T-helper 2 cell treated with Interferon-gamma antibody and Interleukin-4, amounts not matched to agents 100 ng/mL and 5 ng/mL, for 36 hours (primary cell): ENCODE results near the gene ZNF775. TPM values are rescaled to one million over a fixed set of nuclear protein-coding genes. Genes with fewer than 3 reads are reported as not detected.

Experiments
- intact Hi-C: fragments of 100-400 bp; cut with micrococcal nuclease; formaldehyde crosslinking; loops from one replicate; pipeline ENCODE4 v1.15.1; 2023
- total RNA-seq: library from RNA; stranded (reverse); gene quantifications from 2 replicates; pipeline ENCODE4 v1.2.3, GENCODE V29; 2022

The ZNF775 gene
- total RNA-seq, 1 donor from 2014 or later = 4.2 TPM

DNA sequence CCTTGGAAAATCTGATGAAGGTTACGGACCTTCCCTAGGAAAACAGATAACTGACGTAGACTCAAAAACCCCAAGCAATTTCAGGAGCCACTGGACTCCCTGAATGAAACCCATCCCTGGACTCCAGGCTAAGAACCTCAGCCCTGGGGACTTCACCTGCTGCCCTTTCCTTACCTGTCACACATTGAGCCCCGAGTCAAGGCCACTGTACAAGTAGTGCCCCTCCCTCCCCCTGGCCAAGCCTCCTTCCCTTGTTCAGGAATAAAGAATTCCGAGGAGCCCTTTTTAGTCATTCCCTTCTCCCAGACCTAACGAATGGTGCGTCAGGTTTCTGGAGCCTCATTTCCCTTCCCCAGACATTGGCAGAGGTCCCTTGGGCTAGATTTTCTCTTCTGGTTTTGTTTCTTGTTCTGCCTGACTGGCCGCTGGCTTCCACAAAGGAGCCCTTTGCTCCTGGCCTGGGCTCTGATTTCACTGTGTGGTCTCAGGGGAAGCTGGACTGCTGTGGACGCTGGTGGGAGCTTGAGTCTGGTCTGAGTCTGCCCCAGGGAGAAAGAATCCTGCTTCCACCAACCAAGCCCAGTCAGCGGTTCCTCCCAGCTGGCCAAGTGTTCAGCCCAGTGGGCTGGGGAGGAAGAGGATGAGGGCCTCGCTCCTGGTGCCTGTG is 31.7 kb downstream of the ZNF775 start:
- intact Hi-C loops = no loop called here

DNA sequence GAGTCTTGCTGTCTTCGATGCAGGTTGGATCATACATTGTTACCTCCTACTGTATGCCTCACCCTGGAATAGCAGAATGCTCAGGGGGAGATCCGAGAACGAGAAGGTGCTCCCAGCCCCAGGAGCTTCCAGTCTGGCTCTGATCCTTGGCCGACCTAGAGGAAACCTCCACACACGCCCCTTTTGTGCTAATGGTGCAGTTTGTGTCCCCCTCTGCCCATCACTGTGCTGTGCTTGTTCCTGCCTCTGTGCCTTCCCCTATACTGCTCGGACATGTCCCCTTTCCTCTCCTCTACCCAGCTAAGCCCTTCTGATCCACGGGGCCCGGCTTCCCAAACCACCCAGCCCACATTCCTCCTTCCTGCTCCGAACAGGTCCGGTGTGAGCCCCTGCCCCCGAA is 32.5 kb downstream of the ZNF775 start:
- intact Hi-C loops = no loop called here

DNA sequence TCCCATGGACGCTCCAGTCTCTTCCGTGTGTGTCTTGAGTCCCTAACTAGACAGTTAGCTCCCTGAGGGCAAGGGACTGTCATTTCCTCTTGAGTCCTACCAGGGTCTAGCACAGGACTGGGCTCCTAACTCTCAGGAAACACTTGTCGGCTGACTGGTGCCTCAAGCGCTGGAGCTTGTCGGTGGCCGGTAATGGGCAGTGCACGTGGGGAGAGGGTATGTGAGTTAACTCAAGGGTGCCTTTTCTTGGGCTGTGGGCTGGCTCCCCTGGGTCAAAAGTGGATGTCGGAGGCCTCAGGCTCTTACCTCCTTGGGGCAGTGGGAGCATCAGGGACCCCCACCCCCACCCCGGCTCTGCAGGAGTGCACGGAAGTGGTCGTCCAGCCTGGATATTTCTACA is 32.9 kb downstream of the ZNF775 start:
- intact Hi-C loops = no loop called here

DNA sequence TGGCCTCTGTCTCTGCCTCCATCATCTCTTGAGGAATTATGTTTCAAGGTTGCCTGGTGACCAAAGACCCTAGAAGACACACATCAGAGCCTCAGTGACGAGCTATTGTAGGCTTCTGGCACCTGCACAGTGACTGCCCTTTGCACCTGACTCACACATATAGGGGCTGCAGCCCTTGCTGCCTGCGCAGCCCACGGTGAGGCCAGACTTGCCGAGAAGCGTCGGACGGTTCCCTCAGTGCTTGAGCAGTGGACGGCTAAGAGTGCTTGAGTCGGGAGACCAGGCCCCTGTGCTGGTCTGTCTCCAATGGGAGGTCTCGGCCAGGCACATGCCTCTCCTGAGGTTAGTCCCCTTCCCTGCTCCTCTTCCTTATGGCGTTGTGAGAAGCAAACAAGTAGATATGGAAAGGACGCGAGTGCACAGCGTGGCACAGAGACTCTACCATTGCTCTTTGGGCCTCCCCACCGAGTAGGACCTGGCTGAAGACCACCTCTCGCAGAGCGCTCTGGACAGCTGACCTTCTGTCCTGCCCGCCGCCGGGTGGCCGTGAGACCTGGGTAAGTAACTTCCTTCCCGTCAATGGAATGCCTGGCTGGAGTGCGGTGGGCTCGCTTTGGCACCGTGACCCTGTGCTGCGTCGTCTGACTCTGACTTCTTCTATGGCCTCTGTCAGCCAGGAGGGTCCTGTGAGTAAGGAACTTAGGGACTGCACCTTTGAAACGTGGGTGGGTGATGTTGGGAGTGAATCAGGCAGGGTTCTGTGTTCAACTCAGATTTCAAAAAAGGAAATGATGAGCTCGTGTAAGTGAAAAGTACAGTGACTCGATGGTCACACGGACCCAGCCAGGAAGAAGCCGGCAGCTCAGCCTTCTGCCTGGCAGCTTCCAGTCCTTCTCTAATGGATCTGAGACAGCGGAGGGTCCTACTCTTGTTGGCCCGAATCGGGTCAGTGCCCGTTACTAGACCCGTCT is 33.7 kb downstream of the ZNF775 start:
- intact Hi-C loops = no loop called here

DNA sequence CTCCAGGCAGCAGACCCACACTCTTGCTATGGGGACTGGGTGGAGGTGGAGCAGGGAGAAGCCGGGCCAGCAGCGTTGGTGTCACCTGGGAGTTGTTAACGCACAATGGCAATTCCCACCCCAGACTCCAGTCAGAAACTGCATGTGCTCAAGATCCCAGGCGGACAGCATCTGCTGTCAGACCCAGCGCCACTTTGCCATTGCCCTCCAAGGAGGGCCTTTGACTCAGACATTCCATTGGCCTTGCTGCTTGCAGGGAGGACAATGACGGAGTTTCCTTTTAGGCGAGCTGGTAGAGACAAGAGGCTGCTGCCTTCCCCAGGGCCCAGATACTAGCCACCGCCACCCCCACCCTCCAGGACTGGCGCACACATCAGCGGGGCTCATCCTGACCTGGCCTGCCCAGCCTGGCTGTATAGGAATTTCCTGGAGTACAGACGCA is 34.5 kb downstream of the ZNF775 start:
- intact Hi-C loops = no loop called here

DNA sequence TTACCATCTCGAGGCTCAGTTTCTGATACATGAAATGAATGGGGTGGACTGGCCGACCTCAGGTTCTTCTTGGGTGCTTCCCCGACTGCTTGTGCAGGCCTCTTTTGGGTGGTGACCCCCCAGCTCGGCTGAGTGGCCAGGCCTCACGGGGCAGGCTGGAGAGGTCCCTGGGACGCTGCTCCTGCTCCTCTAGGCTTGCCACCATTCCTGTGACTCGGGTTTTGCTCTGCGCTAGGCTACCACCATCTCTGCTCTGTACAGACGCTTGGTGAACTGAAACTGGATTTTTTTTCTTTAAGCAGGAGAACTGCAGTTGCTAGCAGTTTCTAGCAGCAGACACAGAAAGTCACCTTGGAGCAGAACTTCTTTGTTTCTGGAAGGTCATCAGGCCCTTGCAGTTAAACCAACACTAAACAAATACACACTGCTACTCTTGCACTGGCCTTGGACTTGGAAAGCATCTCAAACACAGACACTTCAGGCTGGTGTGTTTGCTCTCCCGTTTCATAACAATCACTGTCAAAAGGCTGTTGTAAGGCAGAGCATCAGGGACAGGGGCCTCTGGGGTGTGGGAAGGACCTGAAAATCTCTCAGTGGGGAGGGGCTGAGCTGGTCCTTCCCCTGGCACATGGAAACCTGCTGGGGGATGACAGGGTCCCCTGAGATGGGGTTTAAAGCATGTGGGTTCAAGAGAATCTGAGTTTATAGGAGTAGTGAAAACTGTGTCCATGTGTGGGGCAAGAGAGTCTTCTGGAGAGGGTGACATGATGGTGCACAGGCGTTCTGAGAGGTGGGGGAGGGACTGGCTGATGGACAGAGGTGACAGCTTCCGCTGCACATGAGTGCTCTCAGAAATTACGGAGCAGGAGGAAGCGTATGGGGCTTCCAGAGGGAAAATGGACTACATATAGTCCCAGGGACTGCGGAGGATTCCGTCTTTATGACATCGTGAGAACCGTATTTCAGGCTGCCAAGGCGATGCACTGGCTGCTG is 36.3 kb downstream of the ZNF775 start:
- intact Hi-C loops = no loop called here

DNA sequence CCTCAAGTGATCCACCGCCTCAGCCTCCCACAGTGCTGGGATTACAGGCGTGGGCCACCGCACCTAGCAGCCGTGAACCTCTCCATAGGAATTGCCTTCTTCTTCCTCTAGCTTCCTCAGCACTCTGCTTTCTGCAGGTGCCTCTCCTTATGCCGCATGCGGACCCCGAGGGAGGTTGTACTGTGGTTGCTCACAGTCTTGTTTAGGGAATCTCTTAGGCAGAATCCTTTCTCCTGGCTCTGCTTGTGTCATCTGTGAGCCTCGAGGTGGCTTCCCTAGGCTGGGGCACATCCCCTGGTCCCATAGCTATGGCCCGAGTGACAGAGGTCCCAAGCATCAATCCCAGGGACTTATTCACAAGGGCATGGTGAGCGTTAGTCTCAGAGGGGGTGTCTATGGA is 38.1 kb downstream of the ZNF775 start:
- intact Hi-C loops = no loop called here

DNA sequence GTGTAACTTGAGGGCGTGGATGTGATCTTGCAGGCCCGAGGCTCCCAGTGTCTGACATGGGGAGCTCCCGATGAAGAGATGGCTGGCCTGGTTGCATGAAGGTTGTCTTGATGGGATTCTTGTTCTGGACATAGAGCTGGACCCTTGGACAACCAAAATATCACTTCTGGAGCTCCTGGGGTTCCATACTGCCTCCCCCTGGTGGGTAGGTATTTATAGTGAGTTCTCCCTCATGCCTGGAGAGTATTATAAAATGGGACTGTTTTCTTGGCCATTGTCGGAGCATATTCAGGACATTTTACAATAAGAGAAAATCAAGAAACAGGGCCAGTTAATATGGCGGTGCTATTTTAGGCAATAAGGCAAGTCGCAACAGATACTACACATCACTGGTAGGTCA is 38.7 kb downstream of the ZNF775 start:
- intact Hi-C loops = no loop called here

DNA sequence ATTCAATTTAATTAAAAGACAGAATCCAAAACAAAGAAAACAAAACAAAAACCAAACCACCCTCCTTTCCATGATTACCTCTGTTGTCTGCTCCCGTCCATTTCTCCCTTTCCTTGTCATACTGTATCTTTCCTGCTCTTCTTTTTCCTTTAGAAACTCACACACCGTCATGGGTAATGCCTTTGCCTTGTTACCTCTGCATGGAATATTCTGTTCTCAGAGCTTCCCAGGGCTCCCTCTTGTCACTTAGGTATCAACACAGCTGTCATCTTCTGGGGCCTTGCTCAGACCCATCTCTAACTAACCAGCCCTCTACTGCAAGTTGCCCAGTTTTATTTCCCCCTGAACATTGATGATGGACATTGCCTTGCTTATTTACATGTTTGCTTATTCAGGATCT is 41.1 kb downstream of the ZNF775 start:
- intact Hi-C loops = no loop called here

DNA sequence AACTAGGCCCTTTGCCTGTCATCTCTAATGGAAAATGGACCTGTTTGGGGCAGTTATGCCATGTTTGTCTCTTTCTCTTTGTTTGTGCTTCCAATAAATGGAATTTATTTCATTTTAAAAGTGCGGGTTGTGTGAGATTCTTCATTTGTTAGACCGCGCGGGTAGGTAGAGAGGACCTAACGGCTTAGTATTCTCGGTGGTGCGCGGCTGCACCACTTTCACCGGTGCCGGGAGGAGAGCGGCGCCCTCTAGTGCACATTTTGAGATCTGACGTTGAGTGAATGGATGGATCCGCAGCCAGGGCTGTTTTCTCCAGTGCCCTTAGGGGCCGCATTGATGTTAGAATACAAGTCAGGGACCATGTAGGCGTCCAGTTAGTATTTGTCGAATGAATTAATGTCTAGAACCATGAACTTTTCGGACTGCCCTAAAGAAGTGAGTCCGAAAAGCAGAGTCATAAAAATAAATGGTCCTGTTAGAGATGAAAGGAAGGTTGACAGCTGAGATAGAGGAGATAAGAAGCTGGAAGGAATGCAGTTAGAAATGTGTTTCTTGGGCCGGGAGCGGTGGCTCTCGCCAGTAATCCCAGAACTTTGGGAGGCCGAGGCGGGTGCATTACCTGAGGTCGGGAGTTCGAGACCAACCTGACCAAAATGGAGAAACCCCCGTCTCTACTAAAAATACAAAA is 42.0 kb downstream of the ZNF775 start:
- intact Hi-C loops = loop anchor here (1.0 kb wide), 4 partner anchors 16 to 135 kb away; partner anchors contain the start of gene ZNF775

DNA sequence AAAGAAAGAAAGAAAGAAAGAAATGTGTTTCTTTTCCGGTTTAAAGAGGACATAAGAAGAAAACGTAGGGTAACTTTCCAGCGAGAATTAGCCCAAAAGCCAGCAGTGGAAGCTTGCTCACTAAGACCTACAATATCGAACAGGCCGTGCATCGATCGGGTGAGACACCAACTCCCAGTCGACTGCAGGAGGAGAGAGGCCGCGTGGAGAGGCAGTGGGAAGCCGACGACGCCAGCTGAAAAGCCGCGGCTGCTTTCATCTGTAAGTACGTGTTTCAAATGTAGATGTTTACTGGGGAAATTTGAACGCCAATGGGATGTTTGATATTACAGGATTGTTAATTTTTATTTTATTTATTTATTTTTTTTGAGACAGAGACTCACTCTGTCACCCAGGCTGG is 42.7 kb downstream of the ZNF775 start:
- intact Hi-C loops = loop anchor here (1.0 kb wide), 4 partner anchors 17 to 136 kb away; partner anchors contain the start of gene ZNF775

DNA sequence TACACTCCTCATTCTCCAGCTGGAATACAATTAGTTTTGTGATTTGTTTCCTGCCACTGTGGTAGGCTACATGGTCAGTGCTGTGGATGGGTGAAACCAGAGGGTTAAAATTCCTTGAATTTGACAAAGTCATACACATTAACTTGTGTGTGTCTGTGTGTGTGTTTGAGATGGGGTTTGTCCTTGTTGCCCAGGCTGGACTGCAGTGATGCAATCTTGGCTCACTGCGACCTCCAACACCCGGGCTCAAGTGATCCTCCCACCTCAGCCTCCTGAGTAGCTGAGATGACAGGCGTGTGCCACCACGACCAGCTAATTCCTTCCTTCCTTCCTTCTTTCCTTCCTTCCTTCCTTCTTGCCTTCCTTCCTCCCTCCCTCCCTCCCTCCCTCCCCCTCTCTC is 46.5 kb downstream of the ZNF775 start:
- intact Hi-C loops = no loop called here

DNA sequence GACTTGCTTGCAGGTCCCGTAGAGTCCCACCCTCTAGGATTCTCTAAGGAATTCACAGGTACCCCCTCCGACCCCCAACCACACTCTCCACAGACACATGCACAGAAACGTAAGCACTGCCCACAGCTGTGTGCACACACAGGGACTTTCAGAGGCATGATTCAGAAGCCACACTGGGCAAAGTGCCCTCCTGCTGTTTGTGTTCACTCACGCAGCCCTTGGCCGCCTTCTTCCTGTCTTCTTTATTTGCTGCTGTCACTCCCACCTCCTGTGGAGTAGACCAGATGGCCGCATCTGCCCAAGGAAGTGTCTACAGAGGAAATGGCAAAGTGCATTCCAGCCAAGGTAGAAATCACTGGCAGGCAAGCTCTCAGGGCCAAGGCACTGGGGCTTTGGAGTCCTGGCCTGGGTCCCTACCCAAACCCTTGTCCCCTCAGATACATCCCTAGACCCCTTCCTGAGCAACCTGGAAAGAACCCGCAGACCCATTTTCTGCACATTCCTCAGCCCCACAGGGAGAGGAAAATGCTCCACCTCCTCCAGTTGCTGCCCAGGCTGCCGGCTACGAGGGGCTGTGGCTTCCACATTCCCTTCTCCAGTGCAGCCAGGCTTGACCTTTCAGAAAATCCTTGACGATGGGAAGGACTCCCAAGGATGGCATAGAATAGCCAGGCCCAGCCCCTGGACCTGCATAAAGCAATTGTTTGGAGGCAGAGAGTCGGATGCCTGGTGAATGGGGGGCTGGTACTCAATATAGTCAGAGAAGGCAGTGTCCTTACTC is 49.7 kb downstream of the ZNF775 start:
- intact Hi-C loops = no loop called here

DNA sequence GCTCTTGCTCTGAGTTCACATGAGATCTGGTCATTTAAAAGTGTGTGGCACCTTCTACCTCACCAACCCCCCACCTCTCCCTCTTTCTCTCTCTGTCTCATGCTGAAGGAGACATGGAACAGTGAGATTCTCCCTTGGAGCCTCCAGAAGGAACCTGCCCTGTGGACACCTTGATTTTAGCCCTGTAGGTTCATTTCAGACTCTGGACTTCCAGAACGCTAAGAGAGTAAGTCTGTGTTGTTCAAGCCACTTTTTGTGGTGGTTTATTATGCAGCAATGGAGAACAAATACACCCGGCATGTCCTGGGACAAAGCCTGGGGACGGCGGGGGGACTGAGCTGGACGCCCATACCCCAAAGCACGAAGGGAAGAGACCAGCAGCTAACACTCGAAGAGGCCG is 50.6 kb downstream of the ZNF775 start:
- intact Hi-C loops = no loop called here

DNA sequence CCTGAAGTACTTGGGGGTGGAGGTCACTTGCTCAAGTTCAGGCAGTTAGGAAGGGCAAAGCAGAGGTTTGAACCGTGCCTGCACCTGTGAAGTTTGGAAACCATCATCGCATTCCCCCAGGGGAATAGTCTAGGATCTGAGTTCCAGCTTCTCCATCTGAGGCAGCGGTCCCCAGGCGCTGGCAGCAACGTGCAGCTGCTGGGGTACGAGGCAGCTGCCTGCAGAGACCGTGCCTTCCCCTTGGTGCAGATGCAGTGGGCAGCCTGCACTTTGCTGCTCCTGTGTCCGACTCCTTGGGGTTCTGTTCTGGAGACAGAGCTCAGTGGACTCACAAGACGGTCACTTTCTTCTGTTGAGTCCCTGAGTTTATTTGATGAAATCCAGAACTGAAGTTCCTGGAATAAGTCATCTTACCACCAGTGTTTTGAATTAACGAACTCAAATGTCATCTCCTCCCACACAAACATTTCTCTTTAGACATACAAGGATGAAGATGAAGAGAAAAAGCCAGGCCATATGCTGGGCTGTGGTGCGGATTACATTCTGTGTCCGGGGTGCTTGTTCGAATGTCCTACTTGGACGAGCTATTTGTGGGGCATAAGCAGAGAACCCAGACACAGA is 51.4 kb downstream of the ZNF775 start:
- intact Hi-C loops = no loop called here

DNA sequence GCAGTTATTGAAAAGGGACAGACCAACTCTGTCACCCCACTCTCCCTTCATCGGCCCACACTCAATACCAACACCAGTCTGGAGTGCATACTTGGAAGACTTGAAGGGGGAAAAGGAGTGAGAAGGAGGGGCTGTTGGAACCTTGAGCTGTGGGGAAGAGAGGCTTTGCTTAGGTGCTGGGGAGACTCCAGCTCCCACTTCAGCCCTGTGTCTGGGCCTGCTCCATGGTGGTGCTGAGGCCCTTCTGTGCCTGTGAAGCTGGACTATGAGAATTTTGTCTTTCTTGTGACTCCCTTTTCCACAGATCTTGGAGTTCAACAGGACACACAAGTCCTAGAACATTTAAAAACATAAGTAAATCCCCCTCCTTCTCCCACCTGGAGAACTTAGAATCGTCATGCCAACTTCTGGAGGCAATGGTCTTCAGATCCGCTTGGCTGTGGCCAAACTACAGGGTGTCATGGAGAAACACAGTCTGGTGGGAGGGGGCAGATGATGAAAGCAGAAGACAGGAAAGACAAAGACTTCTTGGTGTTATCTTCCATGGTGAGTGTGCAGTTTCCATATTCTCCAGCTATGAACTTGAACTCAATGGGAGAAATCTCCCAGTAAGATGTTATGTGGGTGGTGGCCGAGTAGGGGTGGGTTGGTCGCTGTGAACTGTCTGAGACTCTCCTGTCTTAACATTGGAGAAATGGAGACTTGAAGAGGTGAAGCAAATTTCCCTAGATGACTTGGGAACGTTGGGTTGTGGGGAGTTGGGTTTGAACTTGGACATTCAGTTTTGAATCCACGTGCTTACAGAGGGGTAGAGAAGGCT is 52.9 kb downstream of the ZNF775 start:
- intact Hi-C loops = no loop called here

DNA sequence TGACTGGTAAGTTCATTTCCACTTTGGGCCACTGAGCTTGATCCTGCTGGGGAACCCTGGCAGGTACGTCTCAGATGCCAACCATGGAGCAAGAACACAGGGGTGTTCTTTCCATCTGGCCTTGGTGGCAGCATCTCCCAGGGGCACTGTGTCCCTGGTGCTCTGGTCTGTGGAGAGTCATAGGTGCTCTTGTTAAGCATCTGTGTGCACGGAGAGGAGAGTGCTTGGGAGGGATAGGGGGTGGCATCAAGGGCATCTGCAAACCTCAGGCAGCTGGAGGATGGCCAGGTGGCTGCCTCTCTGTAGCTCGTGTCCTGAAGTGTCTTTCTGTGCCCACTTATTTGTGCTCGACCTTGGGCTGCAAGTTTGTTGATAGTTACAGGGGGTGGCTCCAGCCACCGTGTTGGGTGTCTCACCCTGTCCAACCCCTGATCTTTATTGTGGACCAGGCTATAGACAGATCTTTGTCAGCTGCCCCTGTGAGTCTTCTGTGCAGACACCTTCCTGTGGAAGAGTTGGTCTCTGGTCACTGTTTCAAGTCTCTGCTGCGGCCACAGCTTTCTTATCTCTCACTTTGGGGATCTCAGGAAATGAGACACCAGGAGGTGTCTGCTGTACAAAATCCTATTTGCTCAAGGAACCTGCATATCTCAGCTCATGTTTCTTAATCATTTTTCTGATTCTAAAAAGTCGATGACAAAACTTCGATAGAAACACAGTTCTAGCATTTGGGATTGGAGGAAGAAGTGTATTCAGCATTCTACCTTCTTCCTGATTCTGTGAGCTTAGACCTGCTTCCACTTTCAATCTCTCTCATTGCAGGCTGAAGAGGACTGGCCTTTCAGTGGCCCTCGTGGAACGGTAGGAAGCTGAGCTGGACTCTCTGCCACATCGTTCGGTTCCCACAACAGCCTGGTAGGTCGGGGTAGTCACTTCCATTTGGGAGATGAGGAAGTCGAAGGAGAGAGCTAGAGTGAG is 54.1 kb downstream of the ZNF775 start:
- intact Hi-C loops = no loop called here
